ENCODE results near the gene CGB7. TPM values are rescaled to one million over a fixed set of nuclear protein-coding genes. Genes with fewer than 3 reads are reported as not detected.
"Not testable (repeated sequence)": the region's sequence is repeated elsewhere in the genome, so short reads cannot be mapped to it uniquely, and the experiment has no call there.

Gene CGB7
- total and polyA plus RNA-seq, 7 donors, result 0.23 TPM; not detected in 6

GRCh38 chr19:49061445-49061844 is 3.9 kb upstream of the CGB7 start:
- H3K9me3 ChIP-seq, result no peaks in the 10 kb centered on the region
- TF ChIP-seq EP300 (IDR thresholded peaks at IDR 0.05) (no peak), POLR2A (IDR thresholded peaks at IDR 0.05) (no peak), CTCF (IDR thresholded peaks at IDR 0.05) (no peak), POLR2AphosphoS5 (IDR thresholded peaks at IDR 0.05) (no peak)
- H3K27me3 ChIP-seq, result peaks cover 25 to 83% (median 54%) of the 10 kb centered on the region in 3 donors
- WGBS, 2 donors, result 63 to 73% methylated on average over 25 of the region's 25 CpGs
- H3K4me1 ChIP-seq, result peaks cover 0 to 26% (median 23%) of the 10 kb centered on the region in 4 donors
- no peaks in the 10 kb centered on the region for H3K36me3 ChIP-seq
- intact Hi-C loops (cut with DNase I), result no loop called here
- no peak for DNase-seq
- H3K27ac ChIP-seq, result no peak overlapping the region
- no peak overlapping the region for H3K4me3 ChIP-seq

GRCh38 chr19:49061000-49061399 is 3.5 kb upstream of the CGB7 start:
- Histone ChIP-seq H3K9me3 (no peaks in the 10 kb centered on the region), H3K27me3 (peaks cover 25 to 80% (median 54%) of the 10 kb centered on the region in 3 donors), H3K4me1 (peaks cover 0 to 31% (median 26%) of the 10 kb centered on the region in 4 donors), H3K4me3 (no peak overlapping the region), H3K36me3 (no peaks in the 10 kb centered on the region), H3K27ac (no peak overlapping the region)
- TF ChIP-seq CTCF (IDR thresholded peaks at IDR 0.05) (no peak), EP300 (IDR thresholded peaks at IDR 0.05) (no peak), POLR2A (IDR thresholded peaks at IDR 0.05) (no peak), POLR2AphosphoS5 (IDR thresholded peaks at IDR 0.05) (no peak)
- 93 to 94% methylated on average over 2 of the region's 2 CpGs for WGBS, 2 donors
- intact Hi-C loops (cut with DNase I), result no loop called here
- DNase-seq, result no peak

GRCh38 chr19:49059053-49059452 is 1.5 kb upstream of the CGB7 start:
- H3K36me3 ChIP-seq, result no peaks in the 10 kb centered on the region
- no peaks in the 10 kb centered on the region for H3K9me3 ChIP-seq
- H3K27ac ChIP-seq, result no peak overlapping the region
- intact Hi-C loops (cut with DNase I), result no loop called here
- TF ChIP-seq POLR2A (IDR thresholded peaks at IDR 0.05) (no peak), CTCF (IDR thresholded peaks at IDR 0.05) (no peak), EP300 (IDR thresholded peaks at IDR 0.05) (no peak), POLR2AphosphoS5 (IDR thresholded peaks at IDR 0.05) (no peak)
- no peak for DNase-seq
- H3K27me3 ChIP-seq, result peaks cover 18 to 60% (median 36%) of the 10 kb centered on the region in 3 donors
- WGBS, 2 donors, result 56 to 60% methylated on average over 9 of the region's 9 CpGs
- no peak overlapping the region for H3K4me3 ChIP-seq
- H3K4me1 ChIP-seq, result peaks cover 0 to 25% (median 21%) of the 10 kb centered on the region in 4 donors

GRCh38 chr19:49058562-49058961 is 1.0 kb upstream of the CGB7 start:
- Histone ChIP-seq H3K36me3 (no peaks in the 10 kb centered on the region), H3K27ac (no peak overlapping the region), H3K9me3 (no peaks in the 10 kb centered on the region), H3K4me3 (no peak overlapping the region), H3K27me3 (peaks cover 18 to 55% (median 31%) of the 10 kb centered on the region in 3 donors), H3K4me1 (peaks cover 0 to 25% (median 21%) of the 10 kb centered on the region in 4 donors)
- TF ChIP-seq EP300 (IDR thresholded peaks at IDR 0.05), result no peak
- no peak for TF ChIP-seq POLR2AphosphoS5 (IDR thresholded peaks at IDR 0.05)
- no peak for TF ChIP-seq CTCF (IDR thresholded peaks at IDR 0.05)
- no peak for TF ChIP-seq POLR2A (IDR thresholded peaks at IDR 0.05)
- no peak for DNase-seq
- WGBS, 2 donors, result 41 to 43% methylated on average over 10 of the region's 10 CpGs
- intact Hi-C loops (cut with DNase I), result no loop called here

- Histone ChIP-seq H3K27me3 (peaks cover 18 to 40% (median 23%) of the 10 kb centered on the region in 3 donors), H3K4me3 (peak overlapping the region; percentile 29 to 54 (median 48)), H3K4me1 (peaks cover 0 to 25% (median 21%) of the 10 kb centered on the region in 4 donors)
- DNase-seq; H3K27ac ChIP-seq; intact Hi-C loops (cut with DNase I); H3K36me3 ChIP-seq; H3K9me3 ChIP-seq: not testable (repeated sequence)
- 3 to 5% methylated on average over 34 of the region's 34 CpGs for WGBS, 2 donors
Observed at GRCh38 chr19:49056902-49057596, 500 bp downstream of the CGB7 start.

Measured in sigmoid colon (tissue), 7 donors.